Fibroblast of lung (primary cell): ENCODE results near the gene LBHD1. TPM values are rescaled to one million over a fixed set of nuclear protein-coding genes. Genes with fewer than 3 reads are reported as not detected.

Source experiments
- DNase-seq, 2 donors: peaks; one replicate each; pipeline versions ENCODE4 v3.0.0 to v3.0.0-alpha.2; 2010; ENCODE audit warnings: low read depth in 2 of 2
- H2AFZ ChIP-seq: 2 replicates; pipeline ENCODE4 v1.5.1; 2012; ENCODE audit warnings: low read length, control low read depth, inconsistent platforms
- H3K27ac ChIP-seq: 2 replicates; pipeline ENCODE4 v1.5.1; 2011; ENCODE audit warnings: low read length, control low read depth; ENCODE audit not compliant: insufficient read depth
- H3K27me3 ChIP-seq: 2 replicates; pipeline ENCODE4 v1.5.1; 2011; ENCODE audit warnings: mild to moderate bottlenecking, low read length; ENCODE audit not compliant: control insufficient read depth, insufficient read depth
- H3K36me3 ChIP-seq: 2 replicates; pipeline ENCODE4 v1.5.1; 2011; ENCODE audit warnings: low read length; ENCODE audit not compliant: control insufficient read depth, insufficient read depth
- H3K4me1 ChIP-seq: 2 replicates; pipeline ENCODE4 v1.5.1; 2011; ENCODE audit warnings: low read length; ENCODE audit not compliant: control insufficient read depth, insufficient read depth; ENCODE audit errors: extremely low read depth
- H3K4me2 ChIP-seq: 2 replicates; pipeline ENCODE4 v1.5.1; 2011; ENCODE audit warnings: low read length, control low read depth; ENCODE audit not compliant: insufficient read depth; ENCODE audit errors: extremely low read depth
- H3K4me3 ChIP-seq, 4 experiments: fragments of 200-600 bp in 1 of 4; sonication (generic) in 1 of 4; replicated peaks in 1 of 4; 2 replicates each; pipeline ENCODE4 v1.5.1; 2011 to 2016; ENCODE audit warnings: low read length in 4 of 4, low read depth in 3 of 4, mild to moderate bottlenecking in 3 of 4, control low read depth in 2 of 4, inconsistent platforms in 1 of 4, mixed read lengths in 1 of 4; ENCODE audit not compliant: insufficient read depth in 1 of 4; ENCODE audit errors: control extremely low read depth in 1 of 4
- H3K79me2 ChIP-seq: 2 replicates; pipeline ENCODE4 v1.5.1; 2012; ENCODE audit warnings: mild to moderate bottlenecking, low read length, inconsistent platforms; ENCODE audit not compliant: control insufficient read depth, insufficient read depth
- H3K9ac ChIP-seq: 2 replicates; pipeline ENCODE4 v1.5.1; 2011; ENCODE audit warnings: mild to moderate bottlenecking, low read length, control low read depth; ENCODE audit not compliant: insufficient read depth
- H3K9me3 ChIP-seq: 2 replicates; pipeline ENCODE4 v1.5.1; 2012; ENCODE audit warnings: low read depth, low read length; ENCODE audit not compliant: control insufficient read depth, insufficient read depth
- H4K20me1 ChIP-seq: 2 replicates; pipeline ENCODE4 v1.5.1; 2011; ENCODE audit warnings: low read length; ENCODE audit not compliant: control insufficient read depth, insufficient read depth; ENCODE audit errors: extremely low read depth
- EZH2 ChIP-seq: IDR thresholded peaks from 2 replicates; pipeline ENCODE4 v1.5.1; 2012; ENCODE audit warnings: low read length, control low read depth, mild to moderate bottlenecking; ENCODE audit errors: missing control alignments
- polyA plus RNA-seq, 2 donors: library from polyadenylated mRNA; depleted of rRNA in 1 of 2; stranded (reverse) in 1 of 2; unstranded in 1 of 2; fragments of >200 nt; gene quantifications; 2 replicates each; pipeline ENCODE4 v1.2.1, GENCODE V29; 2011 to 2012; ENCODE audit warnings: missing spikeins in 1 of 2
- total RNA-seq: library from RNA; depleted of rRNA; stranded (reverse); fragments of >200 nt; gene quantifications from 2 replicates; pipeline ENCODE4 v1.2.1, GENCODE V29; 2014
- TF ChIP-seq, protein P1 (sequence below), 2 donors: IDR thresholded peaks in 1 of 2; conservative IDR thresholded peaks in 1 of 2; 1 replicate in 1 of 2; 2 replicates in 1 of 2; pipeline ENCODE4 v1.5.1; 2011 to 2012; ENCODE audit warnings: low read length in 2 of 2, control low read depth in 1 of 2, inconsistent platforms in 1 of 2, low read depth in 1 of 2, mild to moderate bottlenecking in 1 of 2

The LBHD1 gene
- total and polyA plus RNA-seq, 2 donors (not counting 1 experiment from before 2014, with no cell fraction given), result 3.4 to 4.5 TPM

DNA sequence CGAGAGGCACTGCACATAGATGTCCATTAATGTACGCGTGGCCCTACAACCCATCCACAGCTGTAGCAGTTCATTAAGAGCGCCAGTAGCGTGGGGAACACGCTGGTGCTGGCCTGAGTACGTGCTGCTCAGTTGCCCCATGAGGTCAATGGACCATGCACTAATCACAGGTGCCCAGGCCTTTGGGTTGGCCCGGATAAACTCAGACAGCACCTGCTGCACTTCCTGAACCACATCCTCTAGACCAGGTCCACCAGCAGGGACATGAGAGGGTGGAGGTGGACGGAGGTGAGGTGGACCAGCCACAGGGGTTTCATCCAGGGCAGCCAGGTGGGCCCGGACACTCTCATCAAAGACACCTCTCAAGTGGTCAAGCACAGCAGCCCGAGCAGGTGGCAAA, 22.6 kb downstream of the LBHD1 start:
- peaks cover 10% of the 10 kb centered on the region for H3K36me3 ChIP-seq
- DNase-seq, result no peak
- H3K27me3 ChIP-seq, result no peaks in the 10 kb centered on the region
- no peaks in the 10 kb centered on the region for H3K9me3 ChIP-seq
- no peak overlapping the region for H2AFZ ChIP-seq
- H3K4me1 ChIP-seq, result peaks cover 8% of the 10 kb centered on the region
- H3K27ac ChIP-seq, result no peak overlapping the region
- no peaks in the 10 kb centered on the region for H4K20me1 ChIP-seq
- H3K4me2 ChIP-seq, result no peak overlapping the region
- H3K9ac ChIP-seq, result no peak overlapping the region
- H3K4me3 ChIP-seq, result no peak overlapping the region
- no peak for TF ChIP-seq EZH2
- TF ChIP-seq, protein P1, sequence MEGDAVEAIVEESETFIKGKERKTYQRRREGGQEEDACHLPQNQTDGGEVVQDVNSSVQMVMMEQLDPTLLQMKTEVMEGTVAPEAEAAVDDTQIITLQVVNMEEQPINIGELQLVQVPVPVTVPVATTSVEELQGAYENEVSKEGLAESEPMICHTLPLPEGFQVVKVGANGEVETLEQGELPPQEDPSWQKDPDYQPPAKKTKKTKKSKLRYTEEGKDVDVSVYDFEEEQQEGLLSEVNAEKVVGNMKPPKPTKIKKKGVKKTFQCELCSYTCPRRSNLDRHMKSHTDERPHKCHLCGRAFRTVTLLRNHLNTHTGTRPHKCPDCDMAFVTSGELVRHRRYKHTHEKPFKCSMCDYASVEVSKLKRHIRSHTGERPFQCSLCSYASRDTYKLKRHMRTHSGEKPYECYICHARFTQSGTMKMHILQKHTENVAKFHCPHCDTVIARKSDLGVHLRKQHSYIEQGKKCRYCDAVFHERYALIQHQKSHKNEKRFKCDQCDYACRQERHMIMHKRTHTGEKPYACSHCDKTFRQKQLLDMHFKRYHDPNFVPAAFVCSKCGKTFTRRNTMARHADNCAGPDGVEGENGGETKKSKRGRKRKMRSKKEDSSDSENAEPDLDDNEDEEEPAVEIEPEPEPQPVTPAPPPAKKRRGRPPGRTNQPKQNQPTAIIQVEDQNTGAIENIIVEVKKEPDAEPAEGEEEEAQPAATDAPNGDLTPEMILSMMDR (conservative IDR thresholded peaks at IDR 0.05 in 1 of 2, IDR thresholded peaks at IDR 0.05 in 1 of 2; ENCODE audit: low read depth in 1 of 2, low read length in 2 of 2), result no peak
- H3K79me2 ChIP-seq, result peaks cover 39% of the 10 kb centered on the region

DNA sequence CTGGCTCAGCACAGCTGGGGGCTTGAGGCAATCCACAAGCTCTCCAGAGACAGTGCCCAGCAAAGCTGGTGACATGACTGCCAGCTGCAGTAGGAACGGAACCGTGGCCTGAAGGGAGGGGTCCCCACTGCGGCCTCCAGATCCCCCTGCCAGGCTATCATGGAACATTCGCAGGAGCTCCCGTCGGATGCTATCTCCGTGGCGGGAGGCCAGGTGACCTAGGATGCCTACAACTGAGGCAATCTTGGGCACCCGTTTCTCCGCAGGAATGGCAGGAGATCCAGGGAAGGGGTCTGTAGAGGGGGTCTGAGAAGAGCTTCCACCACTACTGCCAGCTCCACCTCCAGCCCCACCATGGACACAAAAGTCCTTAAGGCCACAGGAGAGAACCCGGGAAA, 23.1 kb downstream of the LBHD1 start:
- Histone ChIP-seq H3K4me3 (no peak overlapping the region), H4K20me1 (no peaks in the 10 kb centered on the region), H3K36me3 (peaks cover 13% of the 10 kb centered on the region), H3K27me3 (no peaks in the 10 kb centered on the region), H2AFZ (no peak overlapping the region), H3K4me2 (no peak overlapping the region), H3K9me3 (no peaks in the 10 kb centered on the region), H3K79me2 (peaks cover 44% of the 10 kb centered on the region), H3K4me1 (peaks cover 8% of the 10 kb centered on the region), H3K9ac (no peak overlapping the region), H3K27ac (no peak overlapping the region)
- TF ChIP-seq, protein P1 (conservative IDR thresholded peaks at IDR 0.05 in 1 of 2, IDR thresholded peaks at IDR 0.05 in 1 of 2; ENCODE audit: low read depth in 1 of 2, low read length in 2 of 2), result no peak
- no peak for TF ChIP-seq EZH2
- no peak for DNase-seq

DNA sequence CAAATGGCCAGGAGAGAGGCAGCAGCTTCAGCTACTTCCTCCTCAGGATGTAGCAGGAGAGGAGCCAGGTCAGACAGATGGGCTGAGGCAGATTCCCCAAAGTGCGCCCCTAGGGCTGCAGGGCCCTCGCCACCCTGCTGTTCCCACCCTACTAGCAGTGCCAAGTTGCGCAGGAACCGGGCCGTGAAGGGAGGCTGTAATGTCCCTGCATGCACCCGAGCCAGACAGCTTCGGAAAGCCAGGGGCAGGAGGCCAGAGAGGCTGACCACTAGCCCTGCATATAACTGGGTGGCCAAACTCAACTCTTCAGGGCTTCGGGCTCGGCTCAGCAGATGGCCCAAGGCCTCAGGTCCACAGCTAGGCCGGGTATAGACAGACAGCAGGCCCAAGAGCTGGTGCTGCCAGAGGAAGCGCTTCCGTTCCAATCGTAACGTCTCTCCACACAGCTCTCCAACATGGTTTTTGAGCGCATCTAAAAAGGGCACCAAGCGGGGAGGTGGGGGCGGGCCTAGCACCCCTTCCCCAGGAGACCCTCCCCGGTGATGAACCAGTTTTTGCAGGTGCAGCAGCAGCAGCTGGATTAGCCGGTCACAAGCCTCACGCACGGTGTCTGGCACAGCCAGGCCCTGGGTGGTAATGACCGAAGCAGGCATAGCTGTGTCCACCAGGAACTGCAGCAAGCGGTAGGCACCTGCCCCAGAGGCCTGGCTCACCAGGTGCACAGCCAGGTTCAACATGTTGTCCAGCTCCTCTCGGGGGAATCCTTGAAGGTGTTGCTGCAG, 23.7 kb downstream of the LBHD1 start:
- peaks cover 50% of the 10 kb centered on the region for H3K79me2 ChIP-seq
- no peak overlapping the region for H3K4me2 ChIP-seq
- peaks cover 8% of the 10 kb centered on the region for H3K4me1 ChIP-seq
- no peak overlapping the region for H2AFZ ChIP-seq
- H3K9ac ChIP-seq, result no peak overlapping the region
- DNase-seq, result no peak
- H3K27me3 ChIP-seq, result no peaks in the 10 kb centered on the region
- no peak overlapping the region for H3K27ac ChIP-seq
- TF ChIP-seq, protein P1 (conservative IDR thresholded peaks at IDR 0.05 in 1 of 2, IDR thresholded peaks at IDR 0.05 in 1 of 2; ENCODE audit: low read depth in 1 of 2, low read length in 2 of 2), result no peak
- no peak for TF ChIP-seq EZH2
- no peak overlapping the region for H3K4me3 ChIP-seq
- no peaks in the 10 kb centered on the region for H4K20me1 ChIP-seq
- peaks cover 15% of the 10 kb centered on the region for H3K36me3 ChIP-seq
- no peaks in the 10 kb centered on the region for H3K9me3 ChIP-seq
